Measurements from ENCODE around the gene MINDY3.

GRCh38 chr10:15868006-15868405, 7.7 kb upstream of the MINDY3 start:
- TF ChIP-seq, protein P1, sequence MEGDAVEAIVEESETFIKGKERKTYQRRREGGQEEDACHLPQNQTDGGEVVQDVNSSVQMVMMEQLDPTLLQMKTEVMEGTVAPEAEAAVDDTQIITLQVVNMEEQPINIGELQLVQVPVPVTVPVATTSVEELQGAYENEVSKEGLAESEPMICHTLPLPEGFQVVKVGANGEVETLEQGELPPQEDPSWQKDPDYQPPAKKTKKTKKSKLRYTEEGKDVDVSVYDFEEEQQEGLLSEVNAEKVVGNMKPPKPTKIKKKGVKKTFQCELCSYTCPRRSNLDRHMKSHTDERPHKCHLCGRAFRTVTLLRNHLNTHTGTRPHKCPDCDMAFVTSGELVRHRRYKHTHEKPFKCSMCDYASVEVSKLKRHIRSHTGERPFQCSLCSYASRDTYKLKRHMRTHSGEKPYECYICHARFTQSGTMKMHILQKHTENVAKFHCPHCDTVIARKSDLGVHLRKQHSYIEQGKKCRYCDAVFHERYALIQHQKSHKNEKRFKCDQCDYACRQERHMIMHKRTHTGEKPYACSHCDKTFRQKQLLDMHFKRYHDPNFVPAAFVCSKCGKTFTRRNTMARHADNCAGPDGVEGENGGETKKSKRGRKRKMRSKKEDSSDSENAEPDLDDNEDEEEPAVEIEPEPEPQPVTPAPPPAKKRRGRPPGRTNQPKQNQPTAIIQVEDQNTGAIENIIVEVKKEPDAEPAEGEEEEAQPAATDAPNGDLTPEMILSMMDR (IDR thresholded peaks at IDR 0.05) = no peak
- no peak for TF ChIP-seq POLR2A (IDR thresholded peaks at IDR 0.05)
